ENCODE results near the gene MKLN1. TPM values are rescaled to one million over a fixed set of nuclear protein-coding genes. Genes with fewer than 3 reads are reported as not detected.

The MKLN1 gene
- total and polyA plus RNA-seq, 7 experiments from 2014 or later: 30.8 to 69.8 (median 56.7) TPM

DNA sequence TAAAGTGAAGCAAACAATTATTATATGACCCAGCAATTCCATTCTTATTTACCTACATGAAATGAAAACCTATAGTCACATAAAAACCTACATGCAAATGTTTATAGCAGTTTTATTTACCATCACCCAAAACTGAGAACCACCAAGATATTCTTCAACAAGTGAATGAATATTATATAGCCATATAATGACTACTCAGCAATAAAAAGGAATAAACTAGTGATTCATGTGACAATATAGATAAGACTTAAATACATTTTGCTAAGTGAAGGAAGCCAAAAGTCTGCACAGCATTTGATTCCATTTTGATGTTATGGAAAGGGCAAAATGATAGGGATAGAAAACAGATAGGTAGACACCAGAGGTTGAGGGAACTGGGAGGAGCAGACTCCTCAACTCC lies 197.0 kb downstream of the MKLN1 start:
- Histone ChIP-seq H3K27ac (ENCODE audit: low read depth, low read length) (no peak overlapping the region), H3K4me1 (ENCODE audit: control insufficient read depth in 2 of 2, insufficient read depth in 2 of 2, low read length in 2 of 2) (peaks cover 0 to 5% of the 10 kb centered on the region in 2 donors), H3K9me3 (ENCODE audit: control insufficient read depth in 2 of 3, low read length in 3 of 3) (no peaks in the 10 kb centered on the region), H3K27me3 (ENCODE audit: control insufficient read depth in 2 of 2, insufficient read depth in 2 of 2, low read length in 2 of 2) (no peaks in the 10 kb centered on the region), H3K4me3 (ENCODE audit: low read length) (no peak overlapping the region), H3K36me3 (ENCODE audit: control insufficient read depth in 2 of 3, insufficient read depth in 3 of 3, low read length in 3 of 3) (no peaks in the 10 kb centered on the region)
- ChIA-PET POLR2A (no interaction called here), CTCF (interaction anchor here (0.6 kb wide), 1 partner anchor 639 kb away, joined by 3 read pairs; no protein-coding TSS in a partner anchor)
- Mint-ChIP-seq H3K9me3 (peaks cover 0 to 2% (median 0%) of the 10 kb centered on the region in 11 donors), H3K4me3 (no peak overlapping the region), H3K27me3 (peaks cover 3 to 20% (median 9%) of the 10 kb centered on the region in 5 donors), H3K27ac (no peak overlapping the region), H3K4me1 (peaks cover 0 to 20% (median 12%) of the 10 kb centered on the region in 7 donors), H3K36me3 (peaks cover 0 to 11% (median 0%) of the 10 kb centered on the region in 5 donors)
- no peak for ATAC-seq
- DNase-seq: no peak
- intact Hi-C loops (cut with micrococcal nuclease): no loop called here

DNA sequence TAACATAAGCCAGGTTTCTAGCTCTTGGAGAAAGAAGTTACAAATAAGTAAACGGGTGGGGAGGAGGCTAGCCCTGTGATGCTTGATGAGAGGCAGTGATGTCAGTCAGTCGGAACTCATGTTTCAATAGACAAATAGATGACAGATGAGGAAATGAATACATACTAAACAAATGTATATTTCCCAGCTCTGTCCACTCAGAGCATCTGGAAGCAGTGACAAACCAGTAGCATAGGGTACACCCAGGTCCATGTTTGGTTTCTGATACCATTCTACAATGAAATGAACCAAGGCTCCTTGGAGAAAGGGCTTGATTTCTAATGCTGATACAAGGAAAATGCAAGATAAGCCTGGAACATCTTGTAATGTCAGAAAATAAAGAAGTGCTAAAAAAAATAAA lies 198.1 kb downstream of the MKLN1 start:
- Histone ChIP-seq H3K9me3 (ENCODE audit: control insufficient read depth in 2 of 3, low read length in 3 of 3) (no peaks in the 10 kb centered on the region), H3K36me3 (ENCODE audit: control insufficient read depth in 2 of 3, insufficient read depth in 3 of 3, low read length in 3 of 3) (no peaks in the 10 kb centered on the region), H3K27me3 (ENCODE audit: control insufficient read depth in 2 of 2, insufficient read depth in 2 of 2, low read length in 2 of 2) (no peaks in the 10 kb centered on the region), H3K27ac (ENCODE audit: low read depth, low read length) (no peak overlapping the region), H3K4me3 (ENCODE audit: low read length) (no peak overlapping the region), H3K4me1 (ENCODE audit: control insufficient read depth in 2 of 2, insufficient read depth in 2 of 2, low read length in 2 of 2) (peaks cover 0 to 5% of the 10 kb centered on the region in 2 donors)
- H3K4me1 Mint-ChIP-seq: peaks cover 0 to 20% (median 12%) of the 10 kb centered on the region in 7 donors
- peaks cover 3 to 20% (median 9%) of the 10 kb centered on the region in 5 donors for H3K27me3 Mint-ChIP-seq
- peaks cover 0 to 2% (median 0%) of the 10 kb centered on the region in 11 donors for H3K9me3 Mint-ChIP-seq
- H3K36me3 Mint-ChIP-seq: peaks cover 0 to 11% (median 0%) of the 10 kb centered on the region in 5 donors
- H3K4me3 Mint-ChIP-seq: no peak overlapping the region
- ChIA-PET POLR2A (no interaction called here), CTCF (interaction anchor here (0.6 kb wide), 1 partner anchor 19 kb away, joined by 5 read pairs; no protein-coding TSS in a partner anchor)
- intact Hi-C loops (cut with micrococcal nuclease): no loop called here
- no peak for DNase-seq
- no peak for ATAC-seq
- no peak overlapping the region for H3K27ac Mint-ChIP-seq

DNA sequence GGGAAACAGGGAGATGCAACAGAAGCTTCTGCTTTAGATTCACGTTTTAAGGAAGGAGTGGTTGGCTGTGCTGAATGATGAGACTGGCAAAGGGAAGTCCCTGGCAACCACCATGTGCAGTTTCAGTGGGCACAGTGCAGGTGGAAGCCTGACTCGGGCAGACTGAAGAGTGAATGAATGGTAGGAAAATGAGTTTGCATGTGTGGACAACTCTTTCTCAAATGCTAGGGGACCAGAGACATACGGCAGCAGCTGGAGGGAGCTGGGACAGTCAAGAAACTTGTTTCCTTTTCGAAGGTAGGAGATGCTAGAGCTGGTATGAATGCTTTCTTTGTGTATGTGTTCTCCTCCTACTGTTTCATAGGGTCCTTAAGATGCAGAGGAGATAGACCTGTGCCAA lies 199.8 kb downstream of the MKLN1 start:
- POLR2A ChIA-PET: no interaction called here
- peaks cover 0 to 9% (median 0%) of the 10 kb centered on the region in 5 donors for H3K36me3 Mint-ChIP-seq
- no peaks in the 10 kb centered on the region for H3K9me3 ChIP-seq (ENCODE audit: control insufficient read depth in 2 of 3, low read length in 3 of 3)
- H3K27me3 ChIP-seq (ENCODE audit: control insufficient read depth in 2 of 2, insufficient read depth in 2 of 2, low read length in 2 of 2): no peaks in the 10 kb centered on the region
- H3K4me3 ChIP-seq (ENCODE audit: low read length): no peak overlapping the region
- no peaks in the 10 kb centered on the region for H3K36me3 ChIP-seq (ENCODE audit: control insufficient read depth in 2 of 3, insufficient read depth in 3 of 3, low read length in 3 of 3)
- H3K4me1 ChIP-seq (ENCODE audit: control insufficient read depth in 2 of 2, insufficient read depth in 2 of 2, low read length in 2 of 2): peaks cover 0 to 2% of the 10 kb centered on the region in 2 donors
- H3K9me3 Mint-ChIP-seq: peaks cover 0 to 2% (median 0%) of the 10 kb centered on the region in 11 donors
- peaks cover 0 to 13% (median 8%) of the 10 kb centered on the region in 7 donors for H3K4me1 Mint-ChIP-seq
- no peak overlapping the region for H3K27ac Mint-ChIP-seq
- intact Hi-C loops (cut with micrococcal nuclease): no loop called here
- peaks cover 3 to 20% (median 9%) of the 10 kb centered on the region in 5 donors for H3K27me3 Mint-ChIP-seq
- peak; percentile 58 for ATAC-seq
- H3K27ac ChIP-seq (ENCODE audit: low read depth, low read length): no peak overlapping the region
- H3K4me3 Mint-ChIP-seq: no peak overlapping the region
- CTCF ChIA-PET: no interaction called here
- no peak for DNase-seq

DNA sequence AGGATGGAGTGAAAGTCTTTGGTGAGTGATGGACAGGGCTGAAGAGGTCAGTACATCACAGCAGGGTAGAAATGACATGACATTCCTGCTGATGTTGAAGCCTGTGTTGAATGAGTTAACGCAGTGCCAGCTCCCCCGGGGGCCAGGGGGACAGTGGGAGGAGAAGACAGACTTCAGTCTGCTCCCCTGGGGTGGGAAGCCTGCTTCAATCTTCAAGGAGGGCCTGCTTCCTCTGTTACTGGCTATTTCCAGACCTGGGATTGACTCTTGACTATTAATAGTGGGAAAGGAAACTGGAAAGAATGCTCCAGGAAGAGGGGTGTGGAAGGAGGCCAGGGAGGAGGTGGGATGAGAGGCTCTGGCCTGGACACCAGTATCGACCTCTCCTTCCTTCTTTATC lies 201.5 kb downstream of the MKLN1 start:
- DNase-seq: no peak
- Mint-ChIP-seq H3K9me3 (no peaks in the 10 kb centered on the region), H3K4me1 (peaks cover 0 to 5% (median 0%) of the 10 kb centered on the region in 7 donors)

DNA sequence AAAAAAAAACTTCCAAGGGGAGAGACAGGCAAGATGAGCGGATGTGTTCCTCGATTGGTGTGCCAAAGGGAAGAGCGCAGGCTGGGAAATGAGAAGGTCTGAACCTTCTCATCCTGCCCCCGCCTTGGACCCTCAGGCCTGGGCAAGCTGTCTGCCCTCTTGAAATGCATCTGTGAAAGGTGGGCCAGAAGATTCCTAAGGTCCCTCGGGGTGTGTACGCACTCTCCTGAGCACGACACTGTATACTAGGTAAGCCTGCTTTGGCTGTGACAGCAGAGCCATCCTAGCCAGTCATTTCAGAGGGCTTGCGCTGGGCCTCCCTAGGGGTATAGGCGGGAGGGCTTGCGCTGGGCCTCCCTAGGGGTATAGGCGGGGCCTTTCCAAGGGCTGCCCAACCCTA lies 201.9 kb downstream of the MKLN1 start:
- H3K36me3 Mint-ChIP-seq: peaks cover 0 to 9% (median 0%) of the 10 kb centered on the region in 5 donors
- DNase-seq (no peak), ATAC-seq (no peak)
- H3K4me3 Mint-ChIP-seq: no peak overlapping the region
- no peaks in the 10 kb centered on the region for H3K9me3 Mint-ChIP-seq
- H3K27me3 ChIP-seq (ENCODE audit: control insufficient read depth in 2 of 2, insufficient read depth in 2 of 2, low read length in 2 of 2): no peaks in the 10 kb centered on the region
- no peaks in the 10 kb centered on the region for H3K4me1 ChIP-seq (ENCODE audit: control insufficient read depth in 2 of 2, insufficient read depth in 2 of 2, low read length in 2 of 2)
- intact Hi-C loops (cut with micrococcal nuclease): no loop called here
- no peaks in the 10 kb centered on the region for H3K36me3 ChIP-seq (ENCODE audit: control insufficient read depth in 2 of 3, insufficient read depth in 3 of 3, low read length in 3 of 3)
- ChIA-PET CTCF (no interaction called here), POLR2A (no interaction called here)
- H3K27ac Mint-ChIP-seq: no peak overlapping the region
- H3K4me3 ChIP-seq (ENCODE audit: low read length): no peak overlapping the region
- peaks cover 3 to 14% (median 6%) of the 10 kb centered on the region in 5 donors for H3K27me3 Mint-ChIP-seq
- no peaks in the 10 kb centered on the region for H3K9me3 ChIP-seq (ENCODE audit: control insufficient read depth in 2 of 3, low read length in 3 of 3)
- peaks cover 0 to 5% (median 0%) of the 10 kb centered on the region in 7 donors for H3K4me1 Mint-ChIP-seq
- H3K27ac ChIP-seq (ENCODE audit: low read depth, low read length): no peak overlapping the region

More for the DNA sequence above, 201.5 kb downstream of the MKLN1 start:
- Histone ChIP-seq H3K27me3 (ENCODE audit: control insufficient read depth in 2 of 2, insufficient read depth in 2 of 2, low read length in 2 of 2) (no peaks in the 10 kb centered on the region), H3K9me3 (ENCODE audit: control insufficient read depth in 2 of 3, low read length in 3 of 3) (no peaks in the 10 kb centered on the region), H3K4me1 (ENCODE audit: control insufficient read depth in 2 of 2, insufficient read depth in 2 of 2, low read length in 2 of 2) (no peaks in the 10 kb centered on the region), H3K36me3 (ENCODE audit: control insufficient read depth in 2 of 3, insufficient read depth in 3 of 3, low read length in 3 of 3) (no peaks in the 10 kb centered on the region), H3K4me3 (ENCODE audit: low read length) (no peak overlapping the region), H3K27ac (ENCODE audit: low read depth, low read length) (no peak overlapping the region)
- Mint-ChIP-seq H3K36me3 (peaks cover 0 to 9% (median 0%) of the 10 kb centered on the region in 5 donors), H3K27ac (no peak overlapping the region), H3K27me3 (peaks cover 3 to 18% (median 7%) of the 10 kb centered on the region in 5 donors), H3K4me3 (no peak overlapping the region)
- ATAC-seq: no peak
- ChIA-PET POLR2A (no interaction called here), CTCF (no interaction called here)
- intact Hi-C loops (cut with micrococcal nuclease): no loop called here

DNA sequence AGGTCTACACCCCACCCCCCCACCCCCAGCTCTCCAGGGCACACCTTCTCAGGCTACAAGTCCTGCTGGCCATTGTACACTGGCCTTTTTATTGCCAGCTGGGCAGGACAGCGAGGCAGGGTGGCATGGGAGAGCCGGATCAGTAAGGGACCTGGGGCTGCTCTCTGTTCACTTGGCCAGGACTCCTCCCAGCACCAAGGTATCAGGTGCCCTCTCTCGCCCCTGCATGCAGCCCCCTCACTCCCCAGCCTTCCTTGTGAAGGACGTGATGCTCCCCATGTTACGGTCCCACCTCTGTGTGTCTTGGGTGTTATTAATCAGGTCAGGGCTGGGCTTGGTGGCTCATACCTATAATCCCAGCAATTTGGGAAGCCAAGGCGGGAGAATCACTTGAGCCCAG lies 202.5 kb downstream of the MKLN1 start:
- Mint-ChIP-seq H3K4me1 (peaks cover 0 to 5% (median 0%) of the 10 kb centered on the region in 7 donors), H3K27me3 (peaks cover 3 to 12% (median 6%) of the 10 kb centered on the region in 5 donors), H3K36me3 (peaks cover 0 to 9% (median 0%) of the 10 kb centered on the region in 5 donors), H3K9me3 (no peaks in the 10 kb centered on the region), H3K4me3 (no peak overlapping the region), H3K27ac (no peak overlapping the region)
- Histone ChIP-seq H3K27ac (ENCODE audit: low read depth, low read length) (no peak overlapping the region), H3K9me3 (ENCODE audit: control insufficient read depth in 2 of 3, low read length in 3 of 3) (no peaks in the 10 kb centered on the region), H3K27me3 (ENCODE audit: control insufficient read depth in 2 of 2, insufficient read depth in 2 of 2, low read length in 2 of 2) (no peaks in the 10 kb centered on the region), H3K36me3 (ENCODE audit: control insufficient read depth in 2 of 3, insufficient read depth in 3 of 3, low read length in 3 of 3) (no peaks in the 10 kb centered on the region), H3K4me1 (ENCODE audit: control insufficient read depth in 2 of 2, insufficient read depth in 2 of 2, low read length in 2 of 2) (no peaks in the 10 kb centered on the region), H3K4me3 (ENCODE audit: low read length) (no peak overlapping the region)
- ChIA-PET POLR2A (no interaction called here), CTCF (no interaction called here)
- ATAC-seq: no peak
- intact Hi-C loops (cut with micrococcal nuclease): no loop called here
- DNase-seq: no peak

DNA sequence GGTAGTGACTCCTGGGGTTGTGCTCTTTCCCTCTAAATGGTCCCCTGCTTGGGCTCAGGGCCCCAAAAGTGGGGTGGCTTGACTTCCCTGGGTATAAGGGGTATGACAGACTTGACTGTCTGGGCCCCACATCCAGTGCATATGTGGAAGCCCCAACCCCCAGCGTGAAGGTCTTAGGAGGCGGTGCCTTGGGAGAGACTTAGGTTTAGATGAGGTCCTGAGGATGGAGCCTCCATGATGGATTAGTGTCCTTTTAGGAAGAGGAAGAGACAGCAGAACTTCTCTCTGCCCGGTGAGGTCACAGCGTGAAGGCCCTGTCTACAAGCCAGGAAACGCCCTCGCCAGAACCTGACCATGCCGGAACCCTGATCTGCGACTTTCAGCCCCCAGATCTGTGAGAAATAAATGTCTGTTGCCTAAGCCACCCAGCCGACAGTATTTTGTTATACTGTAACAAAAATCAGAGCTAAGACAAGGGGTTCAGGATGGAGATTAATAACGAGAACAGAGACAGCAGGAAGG lies 205.0 kb downstream of the MKLN1 start:
- no peaks in the 10 kb centered on the region for H3K4me1 Mint-ChIP-seq
- H3K4me3 Mint-ChIP-seq: no peak overlapping the region
- peaks cover 0 to 9% (median 0%) of the 10 kb centered on the region in 5 donors for H3K36me3 Mint-ChIP-seq
- H3K27me3 Mint-ChIP-seq: peaks cover 0 to 5% (median 0%) of the 10 kb centered on the region in 5 donors
- no peak overlapping the region for H3K27ac Mint-ChIP-seq
- H3K9me3 Mint-ChIP-seq: no peaks in the 10 kb centered on the region
- ATAC-seq: no peak
- H3K4me1 ChIP-seq (ENCODE audit: control insufficient read depth in 2 of 2, insufficient read depth in 2 of 2, low read length in 2 of 2): no peaks in the 10 kb centered on the region
- DNase-seq: no peak
- no peaks in the 10 kb centered on the region for H3K9me3 ChIP-seq (ENCODE audit: control insufficient read depth in 2 of 3, low read length in 3 of 3)
- CTCF ChIA-PET: no interaction called here
- H3K4me3 ChIP-seq (ENCODE audit: low read length): no peak overlapping the region
- intact Hi-C loops (cut with micrococcal nuclease): no loop called here
- no peaks in the 10 kb centered on the region for H3K36me3 ChIP-seq (ENCODE audit: control insufficient read depth in 2 of 3, insufficient read depth in 3 of 3, low read length in 3 of 3)
- POLR2A ChIA-PET: no interaction called here
- H3K27me3 ChIP-seq (ENCODE audit: control insufficient read depth in 2 of 2, insufficient read depth in 2 of 2, low read length in 2 of 2): no peaks in the 10 kb centered on the region
- H3K27ac ChIP-seq (ENCODE audit: low read depth, low read length): no peak overlapping the region
